IPS-18c (cell line): Measurements from ENCODE around the gene CFAP92.

Experiments
- H3K4me3 ChIP-seq: 2 replicates; pipeline ENCODE4 v1.7.0; 2013; ENCODE audit warnings: low read depth, mild to moderate bottlenecking, low read length, moderate library complexity; ENCODE audit not compliant: insufficient read depth
- H3K9me3 ChIP-seq: one replicate; pipeline ENCODE4 v1.6.1; 2013; ENCODE audit warnings: mild to moderate bottlenecking, low read length, moderate library complexity; ENCODE audit not compliant: control insufficient read depth, insufficient read depth

The CFAP92 gene

DNA sequence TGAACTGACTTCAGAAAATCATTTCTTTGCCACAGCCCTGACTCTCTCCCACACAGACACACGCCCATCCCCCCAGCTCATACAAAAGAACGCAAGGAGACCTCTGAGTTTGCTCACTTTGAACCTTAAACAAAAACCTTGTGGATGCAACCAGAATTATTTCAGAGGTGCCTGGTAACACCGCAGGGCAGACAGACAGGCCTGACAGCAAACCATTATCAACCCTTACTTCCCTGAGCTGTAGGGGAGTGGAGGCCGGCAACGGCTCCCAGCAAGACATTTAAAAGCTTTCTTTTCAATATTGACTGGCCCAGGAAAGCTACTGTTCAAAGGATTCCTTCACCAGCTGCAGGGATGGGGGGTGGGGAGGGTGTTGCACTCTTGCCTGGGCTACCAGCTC lies 5.2 kb upstream of the CFAP92 start:
- Histone ChIP-seq H3K4me3 (no peak overlapping the region), H3K9me3 (peaks cover 5% of the 10 kb centered on the region)

- H3K9me3 ChIP-seq = peaks cover 2% of the 10 kb centered on the region
- H3K4me3 ChIP-seq = no peak overlapping the region
Measured at GRCh38 chr3:128998561-128998960, 4.7 kb upstream of the CFAP92 start.

DNA sequence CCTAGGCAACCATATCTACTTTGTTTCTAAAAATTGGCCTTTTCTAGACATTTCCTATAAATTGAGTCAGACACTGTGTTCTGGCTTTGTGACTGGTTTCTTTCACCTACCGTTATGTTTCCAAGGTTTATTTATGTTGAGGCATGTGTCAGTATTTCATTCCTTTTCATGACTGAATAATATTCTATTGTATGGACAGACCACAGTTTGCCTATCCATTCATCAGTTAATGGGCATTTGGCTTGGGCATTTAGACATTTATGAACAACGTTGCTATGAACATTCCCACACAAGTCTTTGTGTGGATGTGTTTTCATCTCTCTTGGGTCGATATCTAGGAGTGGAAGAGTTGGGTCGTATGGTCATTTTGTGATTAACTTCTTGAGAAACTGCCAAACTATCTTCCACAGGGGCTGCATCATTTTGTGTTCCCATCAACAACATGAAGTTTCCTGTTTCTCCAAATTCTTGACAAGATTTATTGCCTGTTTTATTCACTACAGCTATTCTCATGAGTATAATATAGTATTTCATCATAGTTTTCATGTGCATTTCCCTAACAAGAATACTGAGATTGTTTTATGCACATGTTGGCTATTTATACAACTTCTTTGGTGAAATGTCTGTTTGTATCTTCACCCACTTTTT lies 3.7 kb upstream of the CFAP92 start:
- no peak overlapping the region for H3K4me3 ChIP-seq

GRCh38 chr3:128996726-128997125 lies 2.9 kb upstream of the CFAP92 start:
- no peak overlapping the region for H3K4me3 ChIP-seq
- H3K9me3 ChIP-seq = no peaks in the 10 kb centered on the region

More for the DNA sequence above, 3.7 kb upstream of the CFAP92 start:
- H3K9me3 ChIP-seq = no peaks in the 10 kb centered on the region

GRCh38 chr3:128996200-128996599 lies 2.3 kb upstream of the CFAP92 start:
- Histone ChIP-seq H3K4me3 (no peak overlapping the region), H3K9me3 (no peaks in the 10 kb centered on the region)

DNA sequence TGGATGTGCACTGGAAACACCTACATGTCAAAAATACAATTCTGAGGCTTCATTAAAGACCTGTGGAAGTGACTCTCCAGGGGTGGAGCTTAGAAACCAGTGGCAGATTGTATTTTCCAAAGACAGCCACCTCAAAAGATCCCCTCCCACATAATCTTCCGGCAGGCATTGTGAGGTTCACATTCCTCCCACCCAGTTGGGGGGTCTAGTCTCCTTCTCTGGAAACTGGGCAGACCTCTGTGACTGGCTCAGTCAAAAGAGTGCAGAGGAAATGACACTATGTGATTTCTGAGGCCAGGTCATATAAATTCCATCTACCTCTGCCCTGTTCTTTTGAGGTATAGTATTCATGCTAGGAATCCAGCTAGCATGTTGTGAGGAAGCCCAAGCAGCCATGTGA lies 1.9 kb upstream of the CFAP92 start:
- Histone ChIP-seq H3K9me3 (no peaks in the 10 kb centered on the region), H3K4me3 (no peak overlapping the region)

- peak overlapping the region; percentile 68; the same call in 1 of the 2 replicates for H3K4me3 ChIP-seq
- H3K9me3 ChIP-seq = no peaks in the 10 kb centered on the region
Measured at GRCh38 chr3:128994581-128995546, 988 bp upstream of the CFAP92 start.

- Histone ChIP-seq H3K9me3 (no peaks in the 10 kb centered on the region), H3K4me3 (peak overlapping the region; percentile 68; the same call in 1 of the 2 replicates)
Measured at GRCh38 chr3:128994173-128994512, 267 bp upstream of the CFAP92 start.

DNA sequence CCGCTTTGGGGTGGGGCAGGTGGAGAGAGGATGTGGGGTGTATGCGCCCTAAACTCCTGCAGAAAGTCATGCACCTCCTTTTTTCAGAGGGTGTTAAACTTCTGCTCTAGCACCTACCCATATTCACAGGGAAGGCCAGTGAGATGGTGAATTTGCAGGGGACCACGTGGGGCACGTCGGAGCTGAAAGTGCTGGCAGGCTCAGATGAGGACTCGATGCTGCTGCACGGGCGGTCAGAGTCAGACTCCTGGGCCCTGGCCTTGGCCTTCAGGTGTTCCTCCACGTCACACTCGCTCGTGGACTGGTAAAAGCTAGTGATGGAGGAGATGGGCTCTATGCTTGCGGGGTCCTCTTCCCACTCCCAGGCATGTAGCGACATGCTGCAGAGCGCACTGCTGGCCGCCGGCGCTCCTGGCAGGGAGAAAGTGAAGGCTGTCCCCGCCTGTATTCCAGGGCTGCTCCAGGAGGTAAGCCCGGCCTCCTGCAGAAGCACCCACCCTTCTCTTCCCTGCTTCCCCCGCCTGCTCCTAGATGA lies 883 bp downstream of the CFAP92 start:
- no peaks in the 10 kb centered on the region for H3K9me3 ChIP-seq
- peak overlapping the region; percentile 68 for H3K4me3 ChIP-seq

- no peak overlapping the region for H3K4me3 ChIP-seq
- H3K9me3 ChIP-seq = no peaks in the 10 kb centered on the region
Measured at GRCh38 chr3:128991355-128991895, 2.5 kb downstream of the CFAP92 start.

DNA sequence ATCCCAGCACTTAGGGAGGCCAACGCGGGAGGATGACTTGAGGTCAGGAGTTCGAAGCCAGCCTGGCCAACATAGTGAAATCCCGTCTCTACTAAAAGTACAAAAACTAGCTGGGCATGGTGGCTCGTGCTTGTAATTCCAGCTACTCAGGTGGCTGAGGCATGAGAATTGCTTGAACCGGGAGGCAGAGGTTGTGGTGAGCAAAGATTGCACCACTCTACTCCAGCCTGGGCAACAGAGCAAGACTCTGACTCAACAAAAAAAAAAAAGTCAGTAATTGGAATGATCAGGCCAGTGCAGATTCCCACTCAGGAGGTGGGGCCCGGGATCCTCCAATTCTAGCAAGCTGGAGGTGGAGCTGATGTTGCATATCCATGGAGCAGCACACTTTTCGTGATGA lies 5.6 kb downstream of the CFAP92 start:
- Histone ChIP-seq H3K9me3 (no peaks in the 10 kb centered on the region), H3K4me3 (no peak overlapping the region)

- Histone ChIP-seq H3K4me3 (no peak overlapping the region), H3K9me3 (no peaks in the 10 kb centered on the region)
Measured at GRCh38 chr3:128987302-128988100, 6.4 kb downstream of the CFAP92 start.

DNA sequence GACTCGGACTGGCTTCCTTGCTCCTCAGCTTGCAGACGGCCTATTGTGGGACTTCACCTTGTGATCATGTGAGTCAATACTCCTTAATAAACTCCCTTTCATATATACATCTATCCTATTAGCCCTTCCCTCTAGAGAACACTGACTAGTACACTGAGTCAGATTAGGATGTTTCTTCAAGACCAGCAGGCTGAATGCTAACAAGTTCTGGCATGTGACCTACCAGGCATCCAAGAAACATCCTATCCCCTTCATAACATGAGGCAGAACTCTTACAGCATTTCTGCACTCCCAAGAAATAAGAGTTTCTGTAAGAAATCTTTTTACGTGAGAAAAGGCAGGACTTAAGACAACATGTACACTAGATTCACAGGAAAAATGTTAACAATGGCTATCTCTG lies 9.3 kb downstream of the CFAP92 start:
- no peaks in the 10 kb centered on the region for H3K9me3 ChIP-seq
- H3K4me3 ChIP-seq = no peak overlapping the region

DNA sequence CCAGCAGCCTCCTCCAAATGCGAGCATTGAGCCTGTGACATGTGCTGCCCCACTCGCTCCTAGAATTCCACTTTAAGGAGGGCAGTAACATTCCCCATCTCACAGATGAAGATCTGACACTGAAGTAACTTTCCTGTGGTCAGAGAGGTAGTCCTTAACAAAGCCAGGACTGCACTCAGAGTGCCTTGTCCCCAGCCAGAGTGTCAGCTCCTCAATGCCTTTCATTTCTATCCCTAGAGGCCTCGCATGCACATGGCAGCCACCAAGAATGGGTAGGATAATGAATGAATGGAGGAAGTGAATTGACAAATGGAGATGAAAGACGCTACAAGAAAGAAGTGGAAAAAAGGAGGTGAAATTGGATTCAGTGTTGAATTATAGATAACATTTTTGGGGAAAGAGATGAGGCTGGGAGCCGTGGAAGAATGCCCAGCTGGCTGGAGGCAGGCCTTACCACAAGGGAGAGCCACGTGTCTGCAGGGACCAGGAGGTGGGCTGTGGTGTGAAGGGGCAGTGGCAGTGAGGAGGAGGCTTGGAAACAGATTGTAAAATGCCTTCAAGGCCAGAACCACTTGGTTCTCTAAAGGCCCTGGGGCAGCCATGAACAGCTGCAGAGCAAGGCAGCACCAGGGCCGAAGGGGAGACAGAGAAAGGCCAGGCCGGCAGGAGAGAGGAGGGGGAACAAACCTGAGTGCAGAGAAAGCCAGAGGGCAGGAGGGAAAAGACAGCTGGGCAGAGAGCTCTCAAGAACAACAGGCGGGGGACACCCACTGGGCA lies 10.4 kb downstream of the CFAP92 start:
- Histone ChIP-seq H3K4me3 (no peak overlapping the region), H3K9me3 (no peaks in the 10 kb centered on the region)

GRCh38 chr3:128975276-128975675 lies 18.6 kb downstream of the CFAP92 start:
- H3K4me3 ChIP-seq = no peak overlapping the region
- no peaks in the 10 kb centered on the region for H3K9me3 ChIP-seq

DNA sequence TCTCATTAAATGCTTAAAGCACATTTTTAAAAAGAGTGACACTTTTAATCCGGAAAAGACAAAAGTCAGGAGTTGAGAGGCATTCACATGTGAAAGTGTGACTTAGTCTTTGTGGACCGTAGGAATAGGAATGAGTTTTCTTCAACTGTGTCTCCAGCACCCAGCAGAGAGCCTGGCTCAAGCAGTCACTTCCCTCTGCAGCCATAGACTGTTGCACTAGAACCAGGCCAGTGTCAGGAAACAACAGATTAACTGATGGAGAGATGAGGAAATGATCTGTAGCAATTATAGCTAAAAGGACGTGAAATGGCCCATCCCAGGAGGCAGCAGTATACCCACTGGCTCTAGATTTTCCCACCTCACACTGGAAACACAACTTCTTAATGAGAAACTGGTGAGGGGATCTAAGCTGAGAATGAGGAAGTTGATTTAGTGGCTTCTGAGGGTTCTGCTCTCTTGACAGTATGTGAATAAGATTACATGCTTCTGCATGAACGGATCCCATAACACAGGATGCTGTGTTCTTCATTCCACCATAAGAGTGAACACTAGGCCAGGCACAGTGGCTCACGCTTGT lies 19.8 kb downstream of the CFAP92 start:
- no peak overlapping the region for H3K4me3 ChIP-seq

More for the DNA sequence above, 19.8 kb downstream of the CFAP92 start:
- no peaks in the 10 kb centered on the region for H3K9me3 ChIP-seq
